Measurements from ENCODE around the gene CADM3.

The CADM3 gene, protein sequence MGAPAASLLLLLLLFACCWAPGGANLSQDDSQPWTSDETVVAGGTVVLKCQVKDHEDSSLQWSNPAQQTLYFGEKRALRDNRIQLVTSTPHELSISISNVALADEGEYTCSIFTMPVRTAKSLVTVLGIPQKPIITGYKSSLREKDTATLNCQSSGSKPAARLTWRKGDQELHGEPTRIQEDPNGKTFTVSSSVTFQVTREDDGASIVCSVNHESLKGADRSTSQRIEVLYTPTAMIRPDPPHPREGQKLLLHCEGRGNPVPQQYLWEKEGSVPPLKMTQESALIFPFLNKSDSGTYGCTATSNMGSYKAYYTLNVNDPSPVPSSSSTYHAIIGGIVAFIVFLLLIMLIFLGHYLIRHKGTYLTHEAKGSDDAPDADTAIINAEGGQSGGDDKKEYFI

DNA sequence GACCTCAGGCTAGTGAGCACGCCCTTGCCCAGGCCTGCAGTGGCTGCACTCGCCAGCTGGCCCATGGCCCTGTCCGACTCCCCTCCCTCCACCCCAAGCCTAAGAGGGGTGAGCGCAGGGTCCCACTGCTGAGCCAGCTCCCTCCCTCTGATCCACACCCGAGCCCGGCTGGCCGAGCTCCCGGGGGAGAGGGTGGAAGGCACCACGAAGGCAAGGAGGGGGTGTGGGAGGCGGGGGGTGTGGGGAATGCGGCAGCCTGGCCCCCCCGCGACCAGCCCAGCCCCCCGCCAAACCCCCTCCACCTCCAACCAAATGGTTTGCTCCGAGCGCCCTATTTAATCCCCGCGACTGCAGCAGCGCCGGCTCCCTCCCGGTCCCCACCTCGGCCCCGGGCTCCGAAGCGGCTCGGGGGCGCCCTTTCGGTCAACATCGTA, at the start of gene CADM3:
CADM3 (plus strand) TSS at position 362 of the 434 bp plus-strand sequence. CDS start 151 bp downstream, outside the sequence.
- Histone ChIP-seq H3K9me3 (ENCODE audit: low read length) (no peaks in the 10 kb centered on the region), H3K36me3 (ENCODE audit: insufficient read depth, low read length) (no peaks in the 10 kb centered on the region), H3K4me3 (ENCODE audit: low read depth in 1 of 2, low read length in 2 of 2) (peak within 1 kb of the TSS; percentile 11 to 51), H3K9ac (ENCODE audit: low read length) (no peak within 1 kb of the TSS), H3K27me3 (ENCODE audit: control insufficient read depth in 1 of 2, insufficient read depth in 2 of 2, low read length in 2 of 2) (peaks cover 14 to 24% of the 10 kb centered on the region in 2 donors), H3K4me1 (ENCODE audit: insufficient read depth, low read length) (no peaks in the 10 kb centered on the region), H3K27ac (ENCODE audit: low read depth, low read length) (no peak within 1 kb of the TSS)

DNA sequence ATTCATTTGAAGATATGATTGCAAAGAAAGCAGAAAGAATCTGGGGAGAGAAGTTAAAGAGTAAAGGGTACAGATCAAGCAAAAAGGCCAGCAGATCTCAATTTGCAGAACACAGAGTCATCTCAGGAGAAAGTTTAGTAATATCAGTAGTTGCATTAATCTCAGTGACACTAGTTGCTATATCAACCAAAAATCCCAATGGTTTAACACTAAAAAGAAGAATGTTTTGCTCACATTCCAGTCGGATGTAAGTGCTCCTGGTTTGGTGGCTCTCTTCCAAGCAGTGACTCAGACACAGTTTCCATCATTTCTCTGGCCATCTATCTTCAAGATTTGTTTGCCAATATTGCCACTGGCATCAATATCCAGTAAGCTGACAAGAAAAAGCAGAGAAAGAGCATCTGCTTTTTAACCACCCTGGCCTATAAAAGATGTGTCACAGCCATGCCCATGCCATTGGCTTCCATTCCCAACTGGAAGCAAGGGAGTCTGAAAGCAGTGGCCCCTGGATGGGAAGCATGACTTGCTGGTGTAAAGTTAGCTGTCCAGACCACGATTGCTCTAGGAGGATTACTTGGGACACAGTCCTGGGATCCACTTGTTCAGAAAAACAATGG, 49.3 kb upstream of the CADM3 start:
- no peak overlapping the region for H3K9ac ChIP-seq (ENCODE audit: low read length)
- H3K36me3 ChIP-seq (ENCODE audit: insufficient read depth, low read length) = no peaks in the 10 kb centered on the region
- H3K4me1 ChIP-seq (ENCODE audit: insufficient read depth, low read length) = no peaks in the 10 kb centered on the region
- H3K4me3 ChIP-seq (ENCODE audit: low read depth in 1 of 2, low read length in 2 of 2) = no peak overlapping the region
- H3K27ac ChIP-seq (ENCODE audit: low read depth, low read length) = no peak overlapping the region
- no peaks in the 10 kb centered on the region for H3K27me3 ChIP-seq (ENCODE audit: control insufficient read depth in 1 of 2, insufficient read depth in 2 of 2, low read length in 2 of 2)
- no peaks in the 10 kb centered on the region for H3K9me3 ChIP-seq (ENCODE audit: low read length)

DNA sequence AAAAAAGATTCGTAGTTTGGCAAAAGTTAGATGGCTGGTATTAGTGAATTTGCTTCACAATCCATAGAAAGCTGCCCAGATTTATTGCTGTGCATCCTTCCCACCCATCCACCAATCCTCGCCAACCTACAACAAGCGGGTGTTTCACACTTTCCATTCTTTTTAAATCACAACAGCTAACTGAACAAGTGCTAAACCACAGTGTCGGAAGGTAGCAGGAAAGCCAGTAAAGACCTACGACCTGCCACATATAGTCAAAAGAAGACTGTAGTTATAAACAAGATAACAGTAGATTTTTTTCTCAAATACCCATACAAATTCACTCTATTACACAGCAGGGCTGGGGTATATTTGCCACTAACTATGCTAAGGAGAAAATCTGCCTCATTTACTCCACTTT, 47.8 kb upstream of the CADM3 start:
- H3K4me3 ChIP-seq (ENCODE audit: low read depth in 1 of 2, low read length in 2 of 2) = no peak overlapping the region
- no peaks in the 10 kb centered on the region for H3K27me3 ChIP-seq (ENCODE audit: control insufficient read depth in 1 of 2, insufficient read depth in 2 of 2, low read length in 2 of 2)
- H3K36me3 ChIP-seq (ENCODE audit: insufficient read depth, low read length) = no peaks in the 10 kb centered on the region

DNA sequence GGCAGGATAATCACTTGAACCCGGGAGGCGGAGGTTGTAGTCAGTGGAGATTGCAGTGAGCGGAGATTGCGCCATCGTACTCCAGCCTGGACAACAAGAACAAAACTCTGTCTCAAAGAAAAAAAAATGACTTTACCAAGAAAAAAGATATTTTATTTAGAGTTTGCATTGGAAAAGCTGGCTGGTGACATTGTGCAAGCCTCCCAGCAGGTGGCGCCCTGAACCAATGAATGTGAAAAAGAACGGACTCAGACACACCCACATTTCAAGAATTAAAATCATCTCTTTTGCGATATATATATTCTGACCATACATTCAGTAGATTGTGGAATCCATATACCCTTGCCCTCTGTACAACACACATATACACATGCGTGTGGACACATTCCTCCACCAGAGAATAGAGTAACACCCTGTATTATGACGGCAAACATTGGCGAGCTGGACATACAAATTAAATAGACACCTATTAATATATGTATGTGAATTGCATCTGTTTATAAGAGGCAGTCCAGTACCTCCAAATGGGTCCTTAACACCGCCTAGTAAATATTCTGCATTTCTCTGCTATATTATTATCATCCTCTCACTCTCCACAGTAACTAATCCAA, 39.0 kb upstream of the CADM3 start:
- Histone ChIP-seq H3K9ac (ENCODE audit: low read length) (no peak overlapping the region), H3K36me3 (ENCODE audit: insufficient read depth, low read length) (no peaks in the 10 kb centered on the region), H3K4me1 (ENCODE audit: insufficient read depth, low read length) (no peaks in the 10 kb centered on the region), H3K4me3 (ENCODE audit: low read depth in 1 of 2, low read length in 2 of 2) (no peak overlapping the region), H3K27ac (ENCODE audit: low read depth, low read length) (no peak overlapping the region), H3K9me3 (ENCODE audit: low read length) (no peaks in the 10 kb centered on the region), H3K27me3 (ENCODE audit: control insufficient read depth in 1 of 2, insufficient read depth in 2 of 2, low read length in 2 of 2) (no peaks in the 10 kb centered on the region)

More for the DNA sequence above, 47.8 kb upstream of the CADM3 start:
- H3K4me1 ChIP-seq (ENCODE audit: insufficient read depth, low read length) = no peaks in the 10 kb centered on the region
- no peak overlapping the region for H3K27ac ChIP-seq (ENCODE audit: low read depth, low read length)
- H3K9ac ChIP-seq (ENCODE audit: low read length) = no peak overlapping the region
- no peaks in the 10 kb centered on the region for H3K9me3 ChIP-seq (ENCODE audit: low read length)

DNA sequence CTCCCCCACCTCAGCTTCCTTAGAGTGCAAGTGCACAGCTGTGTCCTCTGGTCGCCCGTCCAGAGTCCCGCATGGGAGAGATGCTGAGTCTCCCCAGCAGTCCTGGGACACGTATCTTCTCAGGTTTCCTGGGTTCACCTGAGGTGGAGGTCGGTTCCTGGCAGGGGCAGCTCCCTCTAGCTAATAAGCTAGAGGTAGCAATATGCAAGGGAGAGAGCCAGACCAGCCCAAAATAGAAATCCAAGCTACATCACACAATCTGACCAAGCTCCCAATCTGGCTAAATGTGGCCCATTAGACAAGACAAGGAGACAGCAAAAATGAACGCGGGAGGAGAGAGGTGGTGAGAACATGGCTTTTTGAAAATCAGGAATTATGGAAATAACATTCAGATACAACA, 30.9 kb upstream of the CADM3 start:
- H3K4me1 ChIP-seq (ENCODE audit: insufficient read depth, low read length) = no peaks in the 10 kb centered on the region
- H3K9ac ChIP-seq (ENCODE audit: low read length) = no peak overlapping the region
- no peaks in the 10 kb centered on the region for H3K9me3 ChIP-seq (ENCODE audit: low read length)
- no peak overlapping the region for H3K27ac ChIP-seq (ENCODE audit: low read depth, low read length)
- H3K4me3 ChIP-seq (ENCODE audit: low read depth in 1 of 2, low read length in 2 of 2) = no peak overlapping the region
- H3K27me3 ChIP-seq (ENCODE audit: control insufficient read depth in 1 of 2, insufficient read depth in 2 of 2, low read length in 2 of 2) = peaks cover 0 to 9% of the 10 kb centered on the region in 2 donors
- H3K36me3 ChIP-seq (ENCODE audit: insufficient read depth, low read length) = no peaks in the 10 kb centered on the region

DNA sequence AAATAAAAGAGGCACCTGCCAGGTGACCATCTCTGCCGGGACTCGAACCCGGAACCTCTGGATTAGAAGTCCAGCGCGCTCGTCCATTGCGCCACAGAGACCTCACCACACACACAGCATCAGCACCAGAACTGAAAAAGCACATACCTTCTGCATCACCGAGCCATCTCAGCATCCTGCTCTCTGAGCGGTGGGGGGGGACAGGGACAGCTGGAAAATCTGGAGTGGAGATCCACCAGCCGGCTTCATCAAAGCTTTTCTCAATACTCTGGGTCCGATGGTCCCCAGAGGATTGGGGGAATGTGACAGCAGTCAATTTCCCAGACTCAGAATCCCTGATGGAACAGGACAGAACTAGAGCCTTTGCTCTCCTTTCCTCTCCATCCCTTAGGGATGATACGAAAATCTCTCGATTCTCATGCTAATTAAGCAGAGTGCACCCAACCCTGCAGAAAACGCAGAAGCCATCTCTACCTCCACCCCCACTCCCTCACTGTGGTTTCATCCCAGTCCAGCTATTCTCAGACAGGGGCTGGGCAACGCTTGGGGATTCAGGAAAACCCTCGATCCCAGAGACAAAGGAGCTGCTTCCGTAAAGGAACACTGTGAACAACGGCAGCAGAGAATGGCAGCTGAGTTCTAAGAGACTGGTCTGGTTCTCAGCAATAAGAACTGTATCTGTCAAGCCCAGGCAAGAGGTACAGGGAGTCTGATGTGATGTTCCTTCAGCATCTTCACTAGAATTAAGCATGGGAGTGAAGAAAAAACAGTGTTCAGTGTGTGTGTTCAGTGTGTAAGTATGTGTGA, 29.6 kb upstream of the CADM3 start:
- peaks cover 0 to 9% of the 10 kb centered on the region in 2 donors for H3K27me3 ChIP-seq (ENCODE audit: control insufficient read depth in 1 of 2, insufficient read depth in 2 of 2, low read length in 2 of 2)
- no peak overlapping the region for H3K4me3 ChIP-seq (ENCODE audit: low read depth in 1 of 2, low read length in 2 of 2)
- no peak overlapping the region for H3K9ac ChIP-seq (ENCODE audit: low read length)
- H3K27ac ChIP-seq (ENCODE audit: low read depth, low read length) = no peak overlapping the region
- H3K4me1 ChIP-seq (ENCODE audit: insufficient read depth, low read length) = no peaks in the 10 kb centered on the region
- no peaks in the 10 kb centered on the region for H3K36me3 ChIP-seq (ENCODE audit: insufficient read depth, low read length)
- no peaks in the 10 kb centered on the region for H3K9me3 ChIP-seq (ENCODE audit: low read length)

DNA sequence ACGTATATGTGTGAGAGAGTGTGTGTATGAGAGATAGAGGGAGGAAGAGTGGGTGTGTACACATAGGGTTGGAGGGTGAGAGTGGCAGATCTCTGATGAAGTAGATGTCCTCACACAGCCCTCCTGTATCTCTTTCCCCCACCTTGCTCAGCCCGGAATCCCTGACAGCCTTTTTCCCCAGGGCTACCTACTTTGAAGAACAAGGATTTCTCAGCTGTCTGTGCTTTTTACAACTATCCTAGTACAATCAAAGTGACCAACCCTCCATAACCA, 29.1 kb upstream of the CADM3 start:
- peaks cover 0 to 9% of the 10 kb centered on the region in 2 donors for H3K27me3 ChIP-seq (ENCODE audit: control insufficient read depth in 1 of 2, insufficient read depth in 2 of 2, low read length in 2 of 2)
- H3K4me1 ChIP-seq (ENCODE audit: insufficient read depth, low read length) = no peaks in the 10 kb centered on the region
- no peak overlapping the region for H3K4me3 ChIP-seq (ENCODE audit: low read depth in 1 of 2, low read length in 2 of 2)
- no peaks in the 10 kb centered on the region for H3K9me3 ChIP-seq (ENCODE audit: low read length)
- H3K27ac ChIP-seq (ENCODE audit: low read depth, low read length) = no peak overlapping the region
- no peak overlapping the region for H3K9ac ChIP-seq (ENCODE audit: low read length)
- no peaks in the 10 kb centered on the region for H3K36me3 ChIP-seq (ENCODE audit: insufficient read depth, low read length)

DNA sequence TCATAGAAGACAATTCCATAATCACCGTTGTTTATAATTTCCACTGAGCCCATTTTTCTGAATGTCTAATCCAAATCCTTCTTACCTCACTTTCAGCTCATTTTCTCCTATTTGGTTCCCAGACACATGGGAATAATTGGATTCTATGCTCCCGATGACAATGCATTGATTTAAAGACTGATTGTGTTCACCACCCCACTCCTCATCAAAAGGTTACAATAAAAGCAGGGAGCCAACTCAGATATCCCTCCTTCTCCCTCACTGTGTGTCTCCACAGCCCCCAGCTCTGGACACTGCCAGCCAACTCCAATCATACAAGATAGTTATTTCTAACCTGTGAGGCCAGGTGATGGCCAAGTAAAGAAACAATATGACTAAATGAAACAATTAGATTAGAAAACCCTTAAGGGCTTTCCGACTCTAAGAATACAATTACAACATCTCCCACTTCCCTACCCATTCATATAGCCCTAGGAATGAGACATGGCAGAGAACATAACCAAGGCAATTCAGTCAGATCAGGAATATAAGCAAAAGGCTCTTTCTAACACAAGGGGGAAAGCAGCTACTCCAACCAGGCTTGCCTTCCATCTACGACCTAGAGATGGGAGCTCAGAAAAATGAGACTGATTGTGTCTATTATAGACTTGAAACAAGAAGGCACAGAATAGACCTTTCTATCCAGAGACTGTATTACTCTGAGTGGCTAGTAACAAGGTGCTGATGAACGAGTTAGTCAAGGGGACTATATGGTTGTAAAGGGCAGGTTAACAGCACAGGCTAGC, 28.5 kb upstream of the CADM3 start:
- no peak overlapping the region for H3K9ac ChIP-seq (ENCODE audit: low read length)

DNA sequence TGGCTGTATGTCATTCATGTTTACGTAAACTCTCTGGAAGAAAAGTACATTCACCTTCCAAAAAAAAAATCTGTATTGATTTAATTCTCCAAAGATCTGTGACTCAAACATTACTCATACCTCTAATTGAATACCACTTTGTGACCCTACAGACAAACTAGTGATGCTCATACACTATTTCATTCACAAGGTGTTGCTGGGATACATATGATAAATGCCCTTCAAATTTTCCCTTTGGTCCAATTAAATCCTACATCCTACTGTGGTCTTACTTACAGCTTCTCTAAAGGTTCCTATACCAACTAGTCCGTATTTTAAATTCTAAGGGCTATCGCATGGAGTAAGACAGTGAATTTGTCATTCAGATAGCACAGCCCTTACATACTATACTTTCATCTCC, 26.8 kb upstream of the CADM3 start:
- no peak overlapping the region for H3K27ac ChIP-seq (ENCODE audit: low read depth, low read length)
- no peaks in the 10 kb centered on the region for H3K36me3 ChIP-seq (ENCODE audit: insufficient read depth, low read length)
- H3K4me3 ChIP-seq (ENCODE audit: low read depth in 1 of 2, low read length in 2 of 2) = no peak overlapping the region
- no peak overlapping the region for H3K9ac ChIP-seq (ENCODE audit: low read length)
- H3K9me3 ChIP-seq (ENCODE audit: low read length) = no peaks in the 10 kb centered on the region
- no peaks in the 10 kb centered on the region for H3K4me1 ChIP-seq (ENCODE audit: insufficient read depth, low read length)
- H3K27me3 ChIP-seq (ENCODE audit: control insufficient read depth in 1 of 2, insufficient read depth in 2 of 2, low read length in 2 of 2) = peaks cover 0 to 9% of the 10 kb centered on the region in 2 donors

More for the DNA sequence above, 28.5 kb upstream of the CADM3 start:
- peaks cover 0 to 9% of the 10 kb centered on the region in 2 donors for H3K27me3 ChIP-seq (ENCODE audit: control insufficient read depth in 1 of 2, insufficient read depth in 2 of 2, low read length in 2 of 2)
- no peaks in the 10 kb centered on the region for H3K36me3 ChIP-seq (ENCODE audit: insufficient read depth, low read length)
- no peaks in the 10 kb centered on the region for H3K9me3 ChIP-seq (ENCODE audit: low read length)
- no peaks in the 10 kb centered on the region for H3K4me1 ChIP-seq (ENCODE audit: insufficient read depth, low read length)
- H3K4me3 ChIP-seq (ENCODE audit: low read depth in 1 of 2, low read length in 2 of 2) = no peak overlapping the region
- H3K27ac ChIP-seq (ENCODE audit: low read depth, low read length) = no peak overlapping the region

DNA sequence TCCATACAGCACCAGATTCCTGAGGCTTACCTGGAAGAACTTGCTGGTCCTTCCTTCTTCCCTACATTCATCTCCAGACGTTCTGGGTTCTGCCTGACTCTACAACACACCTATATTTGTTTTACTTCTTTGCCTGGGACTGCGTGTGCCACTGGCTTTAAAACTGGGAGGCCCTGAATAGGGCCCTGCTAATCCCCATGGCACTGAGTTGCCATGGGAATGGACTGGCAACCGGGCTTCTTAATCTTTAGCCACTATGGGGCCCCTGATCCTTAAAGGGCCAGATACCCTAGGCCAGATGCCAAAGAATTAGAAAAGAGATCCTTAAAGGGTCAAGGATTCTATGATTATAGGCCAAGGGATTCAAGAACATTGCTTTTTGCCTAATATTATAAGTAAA, 24.4 kb upstream of the CADM3 start:
- no peaks in the 10 kb centered on the region for H3K36me3 ChIP-seq (ENCODE audit: insufficient read depth, low read length)
- H3K27ac ChIP-seq (ENCODE audit: low read depth, low read length) = no peak overlapping the region
- H3K9ac ChIP-seq (ENCODE audit: low read length) = no peak overlapping the region
- H3K9me3 ChIP-seq (ENCODE audit: low read length) = no peaks in the 10 kb centered on the region
- no peaks in the 10 kb centered on the region for H3K27me3 ChIP-seq (ENCODE audit: control insufficient read depth in 1 of 2, insufficient read depth in 2 of 2, low read length in 2 of 2)
- no peaks in the 10 kb centered on the region for H3K4me1 ChIP-seq (ENCODE audit: insufficient read depth, low read length)
- no peak overlapping the region for H3K4me3 ChIP-seq (ENCODE audit: low read depth in 1 of 2, low read length in 2 of 2)
